Activated CD8-positive, alpha-beta T cell treated with anti-CD3 and anti-CD28 coated beads, Interleukin-2, amount 10 ng/mL, durations not matched to agents 7 days and 5 days (primary cell): ENCODE measurements around the gene GJD3. TPM values are rescaled to one million over a fixed set of nuclear protein-coding genes. Genes with fewer than 3 reads are reported as not detected.

Source experiments
- ATAC-seq: fragments of 150-1000 bp; cut with Tn5 transposase; one replicate; pipeline ENCODE4 v1.10.0; 2021; ENCODE audit warnings: moderate library complexity
- CTCF ChIA-PET: fragments of 350-600 bp; sonication (Branson Sonifier 250); formaldehyde crosslinking; loops from one replicate; lab custom pipeline; 2021; ENCODE audit warnings: antibody characterized with exemption; lab: Charles Lee
- POLR2A ChIA-PET: fragments of 350-600 bp; sonication (Branson Sonifier 250); formaldehyde crosslinking; loops from one replicate; lab custom pipeline; 2021; ENCODE audit warnings: antibody characterized with exemption; lab: Charles Lee
- DNase-seq: peaks from one replicate; pipeline ENCODE4 v3.0.0-alpha.2; 2020
- H3K27ac Mint-ChIP-seq: one replicate; pipeline ENCODE4 v1.8.0; 2021; ENCODE audit warnings: mild to moderate bottlenecking, mixed read lengths
- H3K27me3 Mint-ChIP-seq: one replicate; pipeline ENCODE4 v1.8.0; 2021; ENCODE audit warnings: low read depth, mixed read lengths
- H3K36me3 Mint-ChIP-seq: one replicate; pipeline ENCODE4 v1.8.0; 2021; ENCODE audit warnings: low read depth, mixed read lengths
- H3K4me1 Mint-ChIP-seq: one replicate; pipeline ENCODE4 v1.8.0; 2021; ENCODE audit warnings: low read depth, mixed read lengths
- H3K4me3 Mint-ChIP-seq: one replicate; pipeline ENCODE4 v1.8.0; 2021; ENCODE audit warnings: mild to moderate bottlenecking, mixed read lengths
- H3K9me3 Mint-ChIP-seq: one replicate; pipeline ENCODE4 v1.8.0; 2022; ENCODE audit warnings: mixed read lengths; ENCODE audit not compliant: insufficient read depth
- total RNA-seq, 2 experiments: library from RNA; stranded (reverse); gene quantifications; one replicate each; pipeline ENCODE4 v1.2.3, GENCODE V29; 2021

GJD3 gene
- total RNA-seq, 2 experiments from 2014 or later = 0.29 TPM; not detected in 1

- no peak for ATAC-seq
- POLR2A ChIA-PET = interaction anchor here (0.7 to 1.1 kb wide), 4 partner anchors 29 to 60 kb away, joined by 3 read pairs; no protein-coding TSS in a partner anchor
- no peaks in the 10 kb centered on the region for H3K27me3 Mint-ChIP-seq
- CTCF ChIA-PET = interaction anchor here (0.8 to 14.0 kb wide), 7 partner anchors 9 to 208 kb away, joined by 3 to 304 read pairs (median 51); partner anchors contain the start of genes CDC6 and RARA
- H3K9me3 Mint-ChIP-seq = no peaks in the 10 kb centered on the region
- H3K27ac Mint-ChIP-seq = peak overlapping the region; percentile 55
- H3K4me3 Mint-ChIP-seq = no peak overlapping the region
- H3K4me1 Mint-ChIP-seq = peaks cover 61% of the 10 kb centered on the region
- DNase-seq = no peak
- peaks cover 56% of the 10 kb centered on the region for H3K36me3 Mint-ChIP-seq
These were observed 12.2 kb downstream of the GJD3 start for GRCh38 chr17:40352237-40352778.

GRCh38 chr17:40351359-40352236 lies 12.9 kb downstream of the GJD3 start:
- Mint-ChIP-seq H3K27me3 (no peaks in the 10 kb centered on the region), H3K9me3 (no peaks in the 10 kb centered on the region), H3K4me1 (peaks cover 68% of the 10 kb centered on the region), H3K4me3 (no peak overlapping the region), H3K27ac (peak overlapping the region; percentile 55), H3K36me3 (peaks cover 56% of the 10 kb centered on the region)
- ATAC-seq = no peak
- no peak for DNase-seq
- ChIA-PET POLR2A (interaction anchor here (0.7 to 1.1 kb wide), 3 partner anchors 47 to 59 kb away, joined by 3 read pairs; no protein-coding TSS in a partner anchor), CTCF (interaction anchor here (0.8 to 9.6 kb wide), 7 partner anchors 8 to 209 kb away, joined by 3 to 304 read pairs (median 5); partner anchors contain the start of genes CDC6 and RARA)

GRCh38 chr17:40350689-40351358 lies 13.7 kb downstream of the GJD3 start:
- no peak for ATAC-seq
- peaks cover 76% of the 10 kb centered on the region for H3K4me1 Mint-ChIP-seq
- DNase-seq = no peak
- no peaks in the 10 kb centered on the region for H3K27me3 Mint-ChIP-seq
- no peaks in the 10 kb centered on the region for H3K9me3 Mint-ChIP-seq
- ChIA-PET POLR2A (interaction anchor here (0.8 kb wide), 1 partner anchor 28 kb away, joined by 3 read pairs; no protein-coding TSS in a partner anchor), CTCF (interaction anchor here (0.9 to 9.6 kb wide), 4 partner anchors 33 to 181 kb away, joined by 3 to 304 read pairs (median 52); partner anchors contain the start of genes CDC6 and RARA)
- H3K36me3 Mint-ChIP-seq = peaks cover 56% of the 10 kb centered on the region
- peak overlapping the region; percentile 20 for H3K27ac Mint-ChIP-seq
- H3K4me3 Mint-ChIP-seq = no peak overlapping the region

GRCh38 chr17:40349895-40350688 lies 14.4 kb downstream of the GJD3 start:
- Mint-ChIP-seq H3K27ac (peak overlapping the region; percentile 20), H3K27me3 (no peaks in the 10 kb centered on the region), H3K4me3 (no peak overlapping the region), H3K9me3 (no peaks in the 10 kb centered on the region), H3K4me1 (peaks cover 80% of the 10 kb centered on the region), H3K36me3 (peaks cover 51% of the 10 kb centered on the region)
- ChIA-PET POLR2A (interaction anchor here (0.8 kb wide), 1 partner anchor 27 kb away, joined by 3 read pairs; no protein-coding TSS in a partner anchor), CTCF (interaction anchor here (6.6 to 9.6 kb wide), 2 partner anchors 32 to 45 kb away, joined by 54 to 304 read pairs; partner anchors contain the start of gene RARA)
- DNase-seq = no peak
- ATAC-seq = no peak

GRCh38 chr17:40349477-40349894 lies 15.1 kb downstream of the GJD3 start:
- Mint-ChIP-seq H3K9me3 (no peaks in the 10 kb centered on the region), H3K27ac (peak overlapping the region; percentile 77)

GRCh38 chr17:40348562-40349476 lies 15.7 kb downstream of the GJD3 start:
- Mint-ChIP-seq H3K27me3 (no peaks in the 10 kb centered on the region), H3K36me3 (peaks cover 50% of the 10 kb centered on the region), H3K4me3 (no peak overlapping the region), H3K4me1 (peaks cover 87% of the 10 kb centered on the region), H3K27ac (peak overlapping the region; percentile 77), H3K9me3 (no peaks in the 10 kb centered on the region)
- POLR2A ChIA-PET = interaction anchor here (0.9 to 1.6 kb wide), 2 partner anchors 26 to 27 kb away, joined by 3 to 4 read pairs; no protein-coding TSS in a partner anchor
- no peak for DNase-seq
- CTCF ChIA-PET = interaction anchor here (0.6 to 9.6 kb wide), 5 partner anchors 9 to 44 kb away, joined by 3 to 304 read pairs (median 7); partner anchors contain the start of gene RARA
- no peak for ATAC-seq

More at GRCh38 chr17:40349477-40349894, 15.1 kb downstream of the GJD3 start:
- ATAC-seq = no peak
- H3K4me1 Mint-ChIP-seq = peaks cover 83% of the 10 kb centered on the region
- ChIA-PET POLR2A (interaction anchor here (1.6 kb wide), 1 partner anchor 27 kb away, joined by 4 read pairs; no protein-coding TSS in a partner anchor), CTCF (interaction anchor here (9.6 kb wide), 1 partner anchor 45 kb away, joined by 304 read pairs; the partner anchor contains the start of gene RARA)
- no peak overlapping the region for H3K4me3 Mint-ChIP-seq
- no peak for DNase-seq
- peaks cover 49% of the 10 kb centered on the region for H3K36me3 Mint-ChIP-seq
- no peaks in the 10 kb centered on the region for H3K27me3 Mint-ChIP-seq

- Mint-ChIP-seq H3K36me3 (peaks cover 53% of the 10 kb centered on the region), H3K27me3 (no peaks in the 10 kb centered on the region), H3K9me3 (no peaks in the 10 kb centered on the region), H3K4me1 (peaks cover 93% of the 10 kb centered on the region), H3K4me3 (no peak overlapping the region), H3K27ac (peak overlapping the region; percentile 79)
- ChIA-PET POLR2A (interaction anchor here (0.9 to 1.6 kb wide), 2 partner anchors 25 to 26 kb away, joined by 3 to 4 read pairs; no protein-coding TSS in a partner anchor), CTCF (interaction anchor here (1.0 to 9.6 kb wide), 5 partner anchors 10 to 43 kb away, joined by 3 to 304 read pairs (median 7); partner anchors contain the start of gene RARA)
- DNase-seq = no peak
- ATAC-seq = no peak
These were observed 16.4 kb downstream of the GJD3 start for GRCh38 chr17:40348136-40348504.

- Mint-ChIP-seq H3K4me1 (peaks cover 93% of the 10 kb centered on the region), H3K27me3 (no peaks in the 10 kb centered on the region), H3K9me3 (no peaks in the 10 kb centered on the region), H3K36me3 (peaks cover 54% of the 10 kb centered on the region), H3K27ac (peak overlapping the region; percentile 83), H3K4me3 (peak overlapping the region; percentile 25)
- ChIA-PET POLR2A (interaction anchor here (0.9 to 1.6 kb wide), 2 partner anchors 25 to 26 kb away, joined by 3 to 4 read pairs; no protein-coding TSS in a partner anchor), CTCF (interaction anchor here (1.0 to 9.6 kb wide), 6 partner anchors 8 to 43 kb away, joined by 3 to 304 read pairs (median 5); partner anchors contain the start of gene RARA)
- ATAC-seq (no peak), DNase-seq (no peak)
These were observed 17.0 kb downstream of the GJD3 start for GRCh38 chr17:40347319-40348135.

GRCh38 chr17:40346765-40347158 lies 17.8 kb downstream of the GJD3 start:
- no peaks in the 10 kb centered on the region for H3K9me3 Mint-ChIP-seq
- no peaks in the 10 kb centered on the region for H3K27me3 Mint-ChIP-seq
- DNase-seq (no peak), ATAC-seq (no peak)
- ChIA-PET CTCF (interaction anchor here (1.0 to 9.6 kb wide), 5 partner anchors 8 to 44 kb away, joined by 3 to 304 read pairs (median 8); partner anchors contain the start of gene RARA), POLR2A (interaction anchor here (1.3 kb wide), 1 partner anchor 21 kb away, joined by 6 read pairs; no protein-coding TSS in a partner anchor)
- H3K4me3 Mint-ChIP-seq = no peak overlapping the region
- peaks cover 86% of the 10 kb centered on the region for H3K4me1 Mint-ChIP-seq
- H3K36me3 Mint-ChIP-seq = peaks cover 47% of the 10 kb centered on the region
- peak overlapping the region; percentile 83 for H3K27ac Mint-ChIP-seq
